ENCODE measurements around the gene ZBTB7C. TPM values are rescaled to one million over a fixed set of nuclear protein-coding genes. Genes with fewer than 3 reads are reported as not detected.

ZBTB7C gene
- total RNA-seq, 1 experiment from 2014 or later = 0.33 TPM

GRCh38 chr18:48003426-48004349 lies 405.5 kb downstream of the ZBTB7C start:
- H3K27ac Mint-ChIP-seq = no peak overlapping the region; a peak in 1 of 7 replicates
- Histone ChIP-seq H3K18ac (ENCODE audit: insufficient read length, low read depth, low read length) (no peak overlapping the region), H4K91ac (ENCODE audit: insufficient read length, low read depth, low read length) (no peak overlapping the region), H3K4me1 (ENCODE audit: insufficient read depth, low read length) (no peaks in the 10 kb centered on the region), H3K79me1 (ENCODE audit: insufficient read depth, low read depth, low read length, poor library complexity, severe bottlenecking) (no peaks in the 10 kb centered on the region), H3K23ac (ENCODE audit: insufficient read length, low read depth, low read length) (no peak overlapping the region), H2BK15ac (ENCODE audit: low read depth, low read length) (no peak overlapping the region), H3K27me3 (ENCODE audit: insufficient read depth, low read length) (no peaks in the 10 kb centered on the region; the same call in 1 of the 2 replicates), H3K56ac (ENCODE audit: insufficient read length, low read depth, low read length) (no peak overlapping the region), H2BK20ac (ENCODE audit: low read depth, low read length, poor library complexity, severe bottlenecking) (no peak overlapping the region), H3K27ac (ENCODE audit: insufficient read length, low read depth, low read length) (no peak overlapping the region), H3K9me3 (ENCODE audit: control insufficient read depth, low read depth, low read length) (no peaks in the 10 kb centered on the region), H3K9ac (ENCODE audit: extremely low read depth, insufficient read length, low read length) (no peak overlapping the region), H3K23me2 (ENCODE audit: insufficient read length, low read depth, low read length, poor library complexity, severe bottlenecking) (peaks cover 9% of the 10 kb centered on the region), H2AK5ac (ENCODE audit: insufficient read length, low read length) (no peak overlapping the region), H4K5ac (ENCODE audit: insufficient read length, low read depth, low read length) (no peak overlapping the region), H2BK5ac (ENCODE audit: insufficient read length, low read length) (no peak overlapping the region), H3K79me2 (ENCODE audit: insufficient read depth, low read length) (no peaks in the 10 kb centered on the region), H3K4ac (ENCODE audit: low read depth, low read length) (no peak overlapping the region), H2BK12ac (ENCODE audit: insufficient read length, low read depth, low read length) (no peak overlapping the region), H2BK120ac (ENCODE audit: low read depth, low read length, poor library complexity, severe bottlenecking) (no peak overlapping the region), H3K4me2 (ENCODE audit: insufficient read depth, insufficient read length, low read length) (no peak overlapping the region), H4K20me1 (ENCODE audit: control insufficient read depth, insufficient read depth, insufficient read length) (no peaks in the 10 kb centered on the region), H3T11ph (ENCODE audit: low read length) (no peak overlapping the region), H3K14ac (ENCODE audit: insufficient read depth, low read length) (no peak overlapping the region), H2AFZ (ENCODE audit: low read length) (no peak overlapping the region), H4K8ac (replicated peaks; ENCODE audit: insufficient read length, low read depth, low read length) (no peak overlapping the region)
- H3K4me1 Mint-ChIP-seq = peaks cover 13 to 16% of the 10 kb centered on the region in 2 experiments
- H3K36me3 Mint-ChIP-seq (ENCODE audit: insufficient read depth in 1 of 3, low read depth in 3 of 3) = no peaks in the 10 kb centered on the region; a peak in 1 of 7 replicates
- TF ChIP-seq CTCF (conservative IDR thresholded peaks at IDR 0.05) = no peak
- no CpG with 5 or more reads among the region's 10 CpGs for WGBS (ENCODE audit: extremely low coverage, insufficient read length, low lambda C conversion rate)
- no peak for DNase-seq
- H3K9me3 Mint-ChIP-seq = peaks cover 0 to 2% of the 10 kb centered on the region in 2 experiments; a peak in 1 of 5 replicates
- H3K27me3 Mint-ChIP-seq (ENCODE audit: low read depth) = peaks cover 10% of the 10 kb centered on the region
- no peak overlapping the region for H3K4me3 Mint-ChIP-seq

Measured in H9 (cell line).